Gastroesophageal sphincter (tissue), 3 donors: ENCODE results near the gene ERG.

Experiments
- EP300 ChIP-seq: sonication (generic); formaldehyde crosslinking; IDR thresholded peaks from one replicate; pipeline ENCODE4 v1.6.1; 2017; ENCODE audit warnings: antibody characterized with exemption, mild to moderate bottlenecking
- POLR2A ChIP-seq, 2 donors: fragments of 450-650 bp; IDR thresholded peaks; one replicate each; pipeline ENCODE4 v1.6.1; 2017; ENCODE audit warnings: antibody characterized with exemption in 2 of 2, mild to moderate bottlenecking in 2 of 2, moderate library complexity in 1 of 2
- POLR2AphosphoS5 ChIP-seq: sonication (generic); formaldehyde crosslinking; IDR thresholded peaks from one replicate; pipeline ENCODE4 v1.6.1; 2017; ENCODE audit warnings: antibody characterized with exemption
- TF ChIP-seq, protein P1 (sequence below), 4 experiments: fragments of 200-600 bp in 2 of 4; fragments of 450-650 bp in 2 of 4; sonication (generic) in 1 of 4; IDR thresholded peaks; one replicate each; pipeline ENCODE4 v1.5.1; 2017 to 2019; ENCODE audit warnings: antibody characterized with exemption in 4 of 4, mild to moderate bottlenecking in 2 of 4, moderate library complexity in 2 of 4

DNA sequence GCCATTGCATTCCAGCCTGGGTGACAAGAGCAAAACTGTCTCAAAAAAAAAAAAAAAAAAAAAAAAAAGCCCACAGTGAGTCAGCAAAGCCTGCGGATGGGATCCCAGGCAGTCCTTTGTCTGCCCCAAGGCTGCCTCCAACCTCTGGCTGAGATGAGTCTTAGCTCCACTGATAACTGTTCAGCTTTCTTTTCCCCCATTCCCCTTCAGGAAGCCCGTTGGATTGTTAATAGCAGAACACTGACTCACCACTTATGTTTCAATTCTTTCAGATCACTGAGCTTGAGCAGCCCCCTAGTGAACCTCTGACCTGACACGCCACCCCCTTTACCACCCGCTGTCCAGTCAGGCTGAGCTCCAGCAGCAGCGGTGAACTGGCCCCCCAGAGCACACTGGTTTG lies 57.5 kb downstream of the ERG start:
- TF ChIP-seq, protein P1, sequence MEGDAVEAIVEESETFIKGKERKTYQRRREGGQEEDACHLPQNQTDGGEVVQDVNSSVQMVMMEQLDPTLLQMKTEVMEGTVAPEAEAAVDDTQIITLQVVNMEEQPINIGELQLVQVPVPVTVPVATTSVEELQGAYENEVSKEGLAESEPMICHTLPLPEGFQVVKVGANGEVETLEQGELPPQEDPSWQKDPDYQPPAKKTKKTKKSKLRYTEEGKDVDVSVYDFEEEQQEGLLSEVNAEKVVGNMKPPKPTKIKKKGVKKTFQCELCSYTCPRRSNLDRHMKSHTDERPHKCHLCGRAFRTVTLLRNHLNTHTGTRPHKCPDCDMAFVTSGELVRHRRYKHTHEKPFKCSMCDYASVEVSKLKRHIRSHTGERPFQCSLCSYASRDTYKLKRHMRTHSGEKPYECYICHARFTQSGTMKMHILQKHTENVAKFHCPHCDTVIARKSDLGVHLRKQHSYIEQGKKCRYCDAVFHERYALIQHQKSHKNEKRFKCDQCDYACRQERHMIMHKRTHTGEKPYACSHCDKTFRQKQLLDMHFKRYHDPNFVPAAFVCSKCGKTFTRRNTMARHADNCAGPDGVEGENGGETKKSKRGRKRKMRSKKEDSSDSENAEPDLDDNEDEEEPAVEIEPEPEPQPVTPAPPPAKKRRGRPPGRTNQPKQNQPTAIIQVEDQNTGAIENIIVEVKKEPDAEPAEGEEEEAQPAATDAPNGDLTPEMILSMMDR (IDR thresholded peaks at IDR 0.05), result no peak
- no peak for TF ChIP-seq POLR2A (IDR thresholded peaks at IDR 0.05)
- no peak for TF ChIP-seq EP300
- no peak for TF ChIP-seq POLR2AphosphoS5
